Measurements from ENCODE around the gene PARVB. TPM values are rescaled to one million over a fixed set of nuclear protein-coding genes. Genes with fewer than 3 reads are reported as not detected.

Gene PARVB
- total and polyA plus RNA-seq, 9 of the 15 experiments (the other 6 are each of a cell fraction or from before 2014, with no cell fraction given): 1.1 to 59.2 (median 29.2) TPM

DNA sequence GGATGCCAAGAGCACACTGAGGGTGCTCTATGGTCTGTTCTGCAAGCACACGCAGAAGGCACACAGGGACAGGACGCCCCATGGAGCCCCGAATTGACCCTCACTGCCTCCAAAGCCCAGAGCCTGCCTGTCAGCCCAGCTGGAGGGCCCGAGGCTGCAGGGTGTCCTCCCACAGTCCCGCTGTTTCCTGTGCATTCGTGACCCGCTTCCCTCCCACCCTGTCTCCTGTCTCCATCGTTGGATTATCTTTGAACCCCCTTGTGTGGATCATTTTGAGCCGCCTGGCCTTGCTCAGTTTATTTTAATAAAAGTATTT is 182.2 kb downstream of the PARVB start:
- Histone ChIP-seq H3K4me1 (replicated peaks in 1 of 2; ENCODE audit: control insufficient read depth in 2 of 2, insufficient read depth in 2 of 2, low read length in 2 of 2) (no peaks in the 10 kb centered on the region; a peak in 1 of 5 replicates), H3K27me3 (ENCODE audit: control insufficient read depth in 2 of 2, insufficient read depth in 2 of 2, low read length in 2 of 2) (peaks cover 3 to 29% of the 10 kb centered on the region in 2 experiments; a peak in 3 of 5 replicates), H3K4me3 (no peak overlapping the region), H3K27ac (ENCODE audit: extremely low read depth, low read depth, low read length) (no peak overlapping the region), H3K9me3 (replicated peaks; ENCODE audit: control insufficient read depth, insufficient read depth, low read depth, low read length) (no peaks in the 10 kb centered on the region), H3K36me3 (ENCODE audit: control insufficient read depth, insufficient read depth, low read length) (no peaks in the 10 kb centered on the region), H4K20me1 (replicated peaks; ENCODE audit: control insufficient read depth, insufficient read depth, low read length) (no peaks in the 10 kb centered on the region), H3K79me2 (ENCODE audit: control insufficient read depth, insufficient read depth, low read length) (no peaks in the 10 kb centered on the region), H2AFZ (ENCODE audit: low read depth, low read length) (no peak overlapping the region), H3K9me1 (ENCODE audit: control insufficient read depth, insufficient read depth, low read length) (no peaks in the 10 kb centered on the region), H3K4me2 (ENCODE audit: insufficient read depth, low read length) (no peak overlapping the region), H3K9ac (ENCODE audit: insufficient read depth in 1 of 2, low read depth in 2 of 2, low read length in 2 of 2) (no peak overlapping the region)
- no peak for DNase-seq (ENCODE audit: extremely low read depth in 1 of 4, low spot score in 3 of 4)
- TF ChIP-seq POLR2H (tag; IDR thresholded peaks at IDR 0.05; ENCODE audit: low read depth): no peak
- no peak for TF ChIP-seq CREBBP (IDR thresholded peaks at IDR 0.05; ENCODE audit: low read depth, low read length)
- WGBS (ENCODE audit: insufficient coverage, low coverage, missing lambda C conversion rate): 0% methylated on average over 8 of the region's 9 CpGs
- no peak for FAIRE-seq
- ATAC-seq: no peak
- ChIA-PET POLR2A (no interaction called here), CTCF (ENCODE audit: low intra/inter-chr PET ratio) (no interaction called here)
- BruUV-seq (replicated peaks): no TSS peak
- intact Hi-C loops (cut with micrococcal nuclease): no loop called here
- in situ Hi-C loops (cut with MboI): no loop called here

DNA sequence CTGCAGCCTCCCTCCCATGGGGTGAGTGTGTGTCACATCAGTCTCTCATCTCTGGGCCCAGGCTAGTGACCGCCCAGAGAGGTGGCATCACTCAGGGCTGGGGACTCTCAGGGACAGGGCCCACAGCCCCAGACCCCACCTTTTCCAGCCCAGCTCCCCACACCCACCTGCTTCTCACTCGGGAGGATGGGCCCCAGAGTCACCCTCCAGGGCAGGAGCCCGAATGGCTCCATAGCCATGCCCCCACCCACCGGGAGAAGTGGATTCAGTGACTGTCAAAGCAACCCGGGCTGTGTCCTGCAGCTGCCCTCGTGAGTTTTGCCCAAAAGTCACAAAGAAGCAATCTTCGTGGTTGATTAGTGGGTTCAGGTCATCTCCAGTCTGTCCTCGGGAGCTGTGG is 182.6 kb downstream of the PARVB start:
- WGBS (ENCODE audit: insufficient coverage, low coverage, missing lambda C conversion rate): 0% methylated on average over 6 of the region's 8 CpGs
- no peaks in the 10 kb centered on the region for H3K9me3 ChIP-seq (replicated peaks; ENCODE audit: control insufficient read depth, insufficient read depth, low read depth, low read length)
- intact Hi-C loops (cut with micrococcal nuclease): no loop called here
- DNase-seq (ENCODE audit: extremely low read depth in 1 of 4, low spot score in 3 of 4): no peak
- H3K4me1 ChIP-seq (replicated peaks in 1 of 2; ENCODE audit: control insufficient read depth in 2 of 2, insufficient read depth in 2 of 2, low read length in 2 of 2): no peaks in the 10 kb centered on the region
- no peak for ATAC-seq
- no peaks in the 10 kb centered on the region for H4K20me1 ChIP-seq (replicated peaks; ENCODE audit: control insufficient read depth, insufficient read depth, low read length)
- H3K9ac ChIP-seq (ENCODE audit: insufficient read depth in 1 of 2, low read depth in 2 of 2, low read length in 2 of 2): no peak overlapping the region
- no peaks in the 10 kb centered on the region for H3K79me2 ChIP-seq (ENCODE audit: control insufficient read depth, insufficient read depth, low read length)
- H3K4me2 ChIP-seq (ENCODE audit: insufficient read depth, low read length): no peak overlapping the region
- POLR2A ChIA-PET: no interaction called here
- BruUV-seq (replicated peaks): no TSS peak
- no peak overlapping the region for H2AFZ ChIP-seq (ENCODE audit: low read depth, low read length)
- no peaks in the 10 kb centered on the region for H3K36me3 ChIP-seq (ENCODE audit: control insufficient read depth, insufficient read depth, low read length)
- in situ Hi-C loops (cut with MboI): no loop called here
- CTCF ChIA-PET (ENCODE audit: low intra/inter-chr PET ratio): no interaction called here
- H3K27me3 ChIP-seq (ENCODE audit: control insufficient read depth in 2 of 2, insufficient read depth in 2 of 2, low read length in 2 of 2): peaks cover 3 to 24% of the 10 kb centered on the region in 2 experiments; a peak in 3 of 5 replicates
- no peak overlapping the region for H3K27ac ChIP-seq (ENCODE audit: extremely low read depth, low read depth, low read length)
- no peak overlapping the region for H3K4me3 ChIP-seq
- no peaks in the 10 kb centered on the region for H3K9me1 ChIP-seq (ENCODE audit: control insufficient read depth, insufficient read depth, low read length)
- no peak for FAIRE-seq
- TF ChIP-seq SNAPC5 (CRISPR knock-in tag; IDR thresholded peaks at IDR 0.05) (no peak), NBN (IDR thresholded peaks at IDR 0.05; ENCODE audit: low read depth) (no peak), ATF6 (CRISPR knock-in tag; IDR thresholded peaks at IDR 0.05) (no peak), DNMT1 (IDR thresholded peaks at IDR 0.05) (no peak), TRIM25 (IDR thresholded peaks at IDR 0.05; ENCODE audit: borderline replicate concordance) (no peak), RAD51 (IDR thresholded peaks at IDR 0.05; ENCODE audit: borderline replicate concordance, low read depth) (no peak), SMAD3 (CRISPR knock-in tag; conservative IDR thresholded peaks at IDR 0.05) (no peak)
- TF ChIP-seq, protein P1, sequence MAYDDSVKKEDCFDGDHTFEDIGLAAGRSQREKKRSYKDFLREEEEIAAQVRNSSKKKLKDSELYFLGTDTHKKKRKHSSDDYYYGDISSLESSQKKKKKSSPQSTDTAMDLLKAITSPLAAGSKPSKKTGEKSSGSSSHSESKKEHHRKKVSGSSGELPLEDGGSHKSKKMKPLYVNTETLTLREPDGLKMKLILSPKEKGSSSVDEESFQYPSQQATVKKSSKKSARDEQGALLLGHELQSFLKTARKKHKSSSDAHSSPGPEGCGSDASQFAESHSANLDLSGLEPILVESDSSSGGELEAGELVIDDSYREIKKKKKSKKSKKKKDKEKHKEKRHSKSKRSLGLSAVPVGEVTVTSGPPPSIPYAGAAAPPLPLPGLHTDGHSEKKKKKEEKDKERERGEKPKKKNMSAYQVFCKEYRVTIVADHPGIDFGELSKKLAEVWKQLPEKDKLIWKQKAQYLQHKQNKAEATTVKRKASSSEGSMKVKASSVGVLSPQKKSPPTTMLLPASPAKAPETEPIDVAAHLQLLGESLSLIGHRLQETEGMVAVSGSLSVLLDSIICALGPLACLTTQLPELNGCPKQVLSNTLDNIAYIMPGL (CRISPR knock-in tag; IDR thresholded peaks at IDR 0.05): no peak
